T47D (cell line): ENCODE data around the gene RAG1.

Source experiments
- DNase-seq, 2 experiments: peaks; one replicate each; pipeline versions ENCODE4 v3.0.0 to v3.0.0-alpha.2; 2011 to 2012; ENCODE audit warnings: low read depth in 1 of 2, low spot score in 1 of 2
- JUND ChIP-seq: IDR thresholded peaks from 2 replicates; pipeline ENCODE4 v1.6.1; 2012; ENCODE audit warnings: low read depth
- in situ Hi-C: cut with HindIII; loops from 2 replicates; pipeline ENCODE4 v1.10.0; 2016; ENCODE audit warnings: low sequenced_read_pairs, low pct_unique_long_range_greater_than_20kb

Gene RAG1

GRCh38 chr11:36620246-36620645 lies 52.4 kb downstream of the RAG1 start:
- TF ChIP-seq JUND = no peak
- in situ Hi-C loops = no loop called here
- no peak for DNase-seq

GRCh38 chr11:36622431-36623136 lies 54.8 kb downstream of the RAG1 start:
- TF ChIP-seq JUND = no peak
- in situ Hi-C loops = no loop called here
- peak; percentile 51 to 76 for DNase-seq

GRCh38 chr11:36623494-36623893 lies 55.7 kb downstream of the RAG1 start:
- no peak for TF ChIP-seq JUND
- in situ Hi-C loops = no loop called here
- no peak for DNase-seq

GRCh38 chr11:36627006-36627405 lies 59.2 kb downstream of the RAG1 start:
- TF ChIP-seq JUND = no peak
- in situ Hi-C loops = no loop called here
- no peak for DNase-seq

GRCh38 chr11:36627471-36627870 lies 59.7 kb downstream of the RAG1 start:
- DNase-seq = no peak
- no peak for TF ChIP-seq JUND
- in situ Hi-C loops = no loop called here

- in situ Hi-C loops = no loop called here
- no peak for DNase-seq
- no peak for TF ChIP-seq JUND
Measured at GRCh38 chr11:36628141-36628540, 60.3 kb downstream of the RAG1 start.

GRCh38 chr11:36628765-36629244 lies 61.0 kb downstream of the RAG1 start:
- no peak for TF ChIP-seq JUND
- no peak for DNase-seq
- in situ Hi-C loops = no loop called here
